H1 (cell line): Measurements from ENCODE around the gene NEU3. TPM values are rescaled to one million over a fixed set of nuclear protein-coding genes. Genes with fewer than 3 reads are reported as not detected.
A peak's percentile ranks its signal among the peaks of the same experiment; 100 is the strongest.

Experiments
- BCL11A ChIP-seq, 2 experiments: IDR thresholded peaks; one replicate each; pipeline ENCODE4 v1.6.1; 2011; ENCODE audit warnings: low read depth in 2 of 2, low read length in 2 of 2, mild to moderate bottlenecking in 2 of 2
- CBX5 ChIP-seq: fragments of 300-800, 300-1000 bp; sonication (generic); IDR thresholded peaks from 2 replicates; pipeline ENCODE4 v1.7.1; 2016; ENCODE audit warnings: antibody characterized with exemption, low read length, low read depth
- CREB1 ChIP-seq: IDR thresholded peaks from 2 replicates; pipeline ENCODE4 v1.6.1; 2012; ENCODE audit warnings: inconsistent platforms
- EGR1 ChIP-seq: IDR thresholded peaks from 2 replicates; pipeline ENCODE4 v1.6.1; 2011; ENCODE audit warnings: low read depth, low read length, borderline replicate concordance
- EZH2 ChIP-seq: fragments of 200-600 bp; sonication (generic); IDR thresholded peaks from 2 replicates; pipeline ENCODE4 v1.7.1; 2012; ENCODE audit warnings: low read depth, mild to moderate bottlenecking, moderate library complexity, low read length, inconsistent platforms; ENCODE audit not compliant: severe bottlenecking
- GABPA ChIP-seq: IDR thresholded peaks from 2 replicates; pipeline ENCODE4 v1.6.1; 2011; ENCODE audit warnings: mild to moderate bottlenecking, low read length, moderate library complexity, borderline replicate concordance; ENCODE audit not compliant: insufficient read depth
- KDM1A ChIP-seq: fragments of 200-600, 300-600 bp; sonication (generic); IDR thresholded peaks from 2 replicates; pipeline ENCODE4 v1.7.1; 2016; ENCODE audit warnings: mild to moderate bottlenecking, low read length, borderline replicate concordance
- KDM5A ChIP-seq: fragments of 200-600 bp; IDR thresholded peaks from 2 replicates; pipeline ENCODE4 v1.7.1; 2012; ENCODE audit warnings: mild to moderate bottlenecking, low read length, inconsistent platforms, mixed read lengths
- POLR2AphosphoS5 ChIP-seq: IDR thresholded peaks from 2 replicates; pipeline ENCODE4 v1.6.1; 2011; ENCODE audit warnings: low read depth, low read length
- POU5F1 ChIP-seq: IDR thresholded peaks from 2 replicates; pipeline ENCODE4 v1.6.1; 2011; ENCODE audit warnings: low read depth, mild to moderate bottlenecking, low read length, moderate library complexity
- RAD21 ChIP-seq, 2 experiments: IDR thresholded peaks in 1 of 2; conservative IDR thresholded peaks in 1 of 2; 2 replicates each; pipeline ENCODE4 v1.6.1; 2011; ENCODE audit warnings: low read depth in 2 of 2, low read length in 2 of 2, improper control_type of control experiment in 1 of 2, inconsistent platforms in 1 of 2, mild to moderate bottlenecking in 1 of 2, moderate library complexity in 1 of 2
- RBBP5 ChIP-seq: IDR thresholded peaks from 2 replicates; pipeline ENCODE4 v1.7.1; 2012; ENCODE audit warnings: low read depth, mild to moderate bottlenecking, inconsistent platforms, low read length, moderate library complexity, borderline replicate concordance
- RFX5 ChIP-seq: IDR thresholded peaks from 2 replicates; pipeline ENCODE4 v1.6.1; 2011; ENCODE audit warnings: low read depth, low read length, improper control_type of control experiment, borderline replicate concordance
- SAP30 ChIP-seq: fragments of 300-600 bp; sonication (generic); IDR thresholded peaks from 2 replicates; pipeline ENCODE4 v1.7.1; 2012; ENCODE audit warnings: low read length, moderate library complexity, mild to moderate bottlenecking, inconsistent platforms; ENCODE audit not compliant: insufficient read depth, insufficient replicate concordance
- SIX5 ChIP-seq: IDR thresholded peaks from 2 replicates; pipeline ENCODE4 v1.6.1; 2011; ENCODE audit warnings: mild to moderate bottlenecking, low read depth, low read length
- TAF7 ChIP-seq: optimal IDR thresholded peaks from 2 replicates; pipeline ENCODE3; 2011; ENCODE audit warnings: low read depth, mild to moderate bottlenecking, inconsistent platforms, low read length, moderate library complexity, borderline replicate concordance
- TBP ChIP-seq: IDR thresholded peaks from 2 replicates; pipeline ENCODE4 v1.6.1; 2011; ENCODE audit warnings: low read depth, low read length, improper control_type of control experiment
- USF2 ChIP-seq: IDR thresholded peaks from 2 replicates; pipeline ENCODE4 v1.6.1; 2011; ENCODE audit warnings: low read length, improper control_type of control experiment
- polyA plus RNA-seq, 7 experiments: library from polyadenylated mRNA; depleted of rRNA in 3 of 7; stranded (reverse) in 5 of 7; unstranded in 2 of 7; fragments of >200 nt in 5 of 7; fragments of 200-250 nt in 2 of 7; gene quantifications; 1 replicate in 5 of 7; 2 replicates in 1 of 7; 4 replicates in 1 of 7; pipeline versions ENCODE4 v1.2.1 to v1.2.3, GENCODE V29; 2011 to 2013; ENCODE audit warnings: missing spikeins in 2 of 7, mixed read lengths in 2 of 7
- total RNA-seq: library from RNA; stranded (reverse); fragmentation: NEBNext Ultra II Directional; extraction: Animal tissue kit (Norgen Biotek cat#: 25700); gene quantifications from 2 replicates; pipeline ENCODE4 v1.2.1, GENCODE V29; 2021
- TF ChIP-seq, protein P1 (sequence below): IDR thresholded peaks from 2 replicates; pipeline ENCODE4 v1.6.1; 2012; ENCODE audit warnings: low read length, inconsistent platforms
- TF ChIP-seq, protein P2 (sequence below): IDR thresholded peaks from 2 replicates; pipeline ENCODE4 v1.6.1; 2012; ENCODE audit warnings: inconsistent platforms

The NEU3 gene
- total and polyA plus RNA-seq, 2 of the 8 experiments (the other 6 are each of a cell fraction or from before 2014, with no cell fraction given): 8.9 to 15.6 TPM

DNA sequence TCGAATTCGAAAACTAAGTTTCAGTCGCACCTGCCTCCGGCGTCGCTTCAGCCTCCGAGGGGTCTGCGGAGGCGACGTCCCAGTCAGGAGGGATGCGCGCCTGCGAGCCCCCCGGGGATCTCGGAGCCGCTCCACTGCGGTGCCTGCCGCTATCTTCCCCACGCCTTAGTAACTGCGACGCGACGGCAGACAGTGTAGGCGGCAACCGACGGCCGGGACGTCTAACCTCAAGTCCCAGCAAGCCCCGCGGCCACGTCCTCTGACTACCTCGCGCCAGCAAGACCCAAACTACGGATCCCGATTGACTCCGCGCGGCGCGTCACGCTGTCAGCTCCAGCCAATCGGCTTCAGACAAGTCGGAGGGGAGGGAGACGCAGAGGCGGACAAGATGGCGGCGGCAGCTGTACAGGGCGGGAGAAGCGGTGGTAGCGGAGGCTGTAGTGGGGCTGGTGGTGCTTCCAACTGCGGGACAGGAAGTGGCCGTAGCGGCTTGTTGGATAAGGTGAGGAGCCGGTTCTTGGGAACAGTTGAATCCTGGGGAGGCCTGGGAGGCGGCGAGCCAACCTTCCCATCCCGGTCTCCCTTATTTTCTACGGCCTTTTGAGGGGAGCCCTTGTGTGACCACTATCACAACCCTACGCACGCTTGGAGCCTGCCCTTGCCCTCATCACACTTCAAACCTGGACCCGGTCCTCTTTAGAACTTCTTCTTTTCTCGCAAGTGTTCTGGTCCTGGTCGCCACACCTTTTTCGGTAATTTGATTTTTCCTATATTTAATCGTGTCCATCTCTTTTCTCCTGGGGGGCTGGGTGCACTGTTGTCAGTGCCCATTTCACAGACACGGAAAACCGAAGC, 39.6 kb upstream of the NEU3 start, which contains the start of the genes SPCS2 and XRRA1 (continued):
- TF ChIP-seq, protein P1, sequence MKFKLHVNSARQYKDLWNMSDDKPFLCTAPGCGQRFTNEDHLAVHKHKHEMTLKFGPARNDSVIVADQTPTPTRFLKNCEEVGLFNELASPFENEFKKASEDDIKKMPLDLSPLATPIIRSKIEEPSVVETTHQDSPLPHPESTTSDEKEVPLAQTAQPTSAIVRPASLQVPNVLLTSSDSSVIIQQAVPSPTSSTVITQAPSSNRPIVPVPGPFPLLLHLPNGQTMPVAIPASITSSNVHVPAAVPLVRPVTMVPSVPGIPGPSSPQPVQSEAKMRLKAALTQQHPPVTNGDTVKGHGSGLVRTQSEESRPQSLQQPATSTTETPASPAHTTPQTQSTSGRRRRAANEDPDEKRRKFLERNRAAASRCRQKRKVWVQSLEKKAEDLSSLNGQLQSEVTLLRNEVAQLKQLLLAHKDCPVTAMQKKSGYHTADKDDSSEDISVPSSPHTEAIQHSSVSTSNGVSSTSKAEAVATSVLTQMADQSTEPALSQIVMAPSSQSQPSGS: no peak
- TF ChIP-seq SAP30 (no peak), KDM5A (peak; percentile 75), RAD21 (IDR thresholded peaks at IDR 0.05 in 1 of 2, conservative IDR thresholded peaks at IDR 0.05 in 1 of 2; ENCODE audit: low read depth in 2 of 2, low read length in 2 of 2) (no peak), USF2 (peak; percentile 84), RBBP5 (no peak; the same call in 1 of the 2 replicates), POLR2AphosphoS5 (peak; percentile 97), TAF7 (peak; percentile 86), KDM1A (no peak), TBP (peak; percentile 87), GABPA (no peak), POU5F1 (no peak), CREB1 (peak; percentile 93), EZH2 (no peak), EGR1 (no peak), RFX5 (0 out of 2 replicates have a peak, but pooled peaks have one; percentile 20), SIX5 (peak; percentile 49), CBX5 (no peak), BCL11A (IDR thresholded peaks at IDR 0.05; ENCODE audit: low read depth in 2 of 2, low read length in 2 of 2) (no peak)
- TF ChIP-seq, protein P2, sequence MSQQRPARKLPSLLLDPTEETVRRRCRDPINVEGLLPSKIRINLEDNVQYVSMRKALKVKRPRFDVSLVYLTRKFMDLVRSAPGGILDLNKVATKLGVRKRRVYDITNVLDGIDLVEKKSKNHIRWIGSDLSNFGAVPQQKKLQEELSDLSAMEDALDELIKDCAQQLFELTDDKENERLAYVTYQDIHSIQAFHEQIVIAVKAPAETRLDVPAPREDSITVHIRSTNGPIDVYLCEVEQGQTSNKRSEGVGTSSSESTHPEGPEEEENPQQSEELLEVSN: peak; percentile 79
